ENCODE data around the gene CAD. TPM values are rescaled to one million over a fixed set of nuclear protein-coding genes. Genes with fewer than 3 reads are reported as not detected.

Gene CAD
- total and polyA plus RNA-seq, 4 donors, result 6.3 to 23.2 (median 13.5) TPM

DNA sequence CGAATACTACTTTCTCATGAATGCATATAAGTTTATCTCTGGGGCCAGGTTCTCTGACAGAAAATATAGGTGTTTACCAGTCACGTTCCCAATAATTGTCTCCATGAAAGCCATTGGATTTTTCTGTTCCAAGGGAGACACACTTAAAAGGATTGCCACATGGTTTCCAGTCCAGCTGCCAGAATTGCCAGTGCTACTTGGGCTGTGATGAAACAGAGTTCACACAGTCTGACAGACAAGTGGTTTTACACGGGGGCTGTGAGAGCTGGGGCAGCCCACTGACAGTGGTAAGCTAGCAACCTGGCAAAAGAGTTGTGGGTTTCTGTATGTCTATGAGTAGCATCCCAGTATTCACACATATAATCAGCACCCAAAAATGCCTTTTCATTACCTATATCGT is 33.1 kb upstream of the CAD start:
- Histone ChIP-seq H3K27me3 (ENCODE audit: control insufficient read depth in 4 of 4, insufficient read depth in 4 of 4, low read length in 3 of 4) (no peaks in the 10 kb centered on the region), H3K27ac (ENCODE audit: low read depth in 1 of 2, low read length in 2 of 2) (peak overlapping the region; percentile 81 to 96), H3K9ac (ENCODE audit: low read depth in 1 of 2, low read length in 2 of 2) (no peak overlapping the region), H3K4me3 (ENCODE audit: low read depth in 1 of 3, low read length in 3 of 3) (no peak overlapping the region), H3K36me3 (ENCODE audit: control insufficient read depth in 4 of 4, insufficient read depth in 3 of 4, low read depth in 1 of 4, low read length in 3 of 4) (no peaks in the 10 kb centered on the region), H3K9me3 (ENCODE audit: control insufficient read depth in 4 of 4, low read length in 3 of 4) (no peaks in the 10 kb centered on the region), H3K4me1 (ENCODE audit: control insufficient read depth in 4 of 4, insufficient read depth in 4 of 4, low read length in 3 of 4) (peaks cover 10 to 42% (median 23%) of the 10 kb centered on the region in 4 donors)
- peak; percentile 66 for TF ChIP-seq YY1 (IDR thresholded peaks at IDR 0.05)
- TF ChIP-seq FOXA2 (IDR thresholded peaks at IDR 0.05), result no peak
- TF ChIP-seq SP1 (IDR thresholded peaks at IDR 0.05), result peak; percentile 51
- peak; percentile 72 to 84 for TF ChIP-seq RXRA (IDR thresholded peaks at IDR 0.05)
- TF ChIP-seq, protein P1, sequence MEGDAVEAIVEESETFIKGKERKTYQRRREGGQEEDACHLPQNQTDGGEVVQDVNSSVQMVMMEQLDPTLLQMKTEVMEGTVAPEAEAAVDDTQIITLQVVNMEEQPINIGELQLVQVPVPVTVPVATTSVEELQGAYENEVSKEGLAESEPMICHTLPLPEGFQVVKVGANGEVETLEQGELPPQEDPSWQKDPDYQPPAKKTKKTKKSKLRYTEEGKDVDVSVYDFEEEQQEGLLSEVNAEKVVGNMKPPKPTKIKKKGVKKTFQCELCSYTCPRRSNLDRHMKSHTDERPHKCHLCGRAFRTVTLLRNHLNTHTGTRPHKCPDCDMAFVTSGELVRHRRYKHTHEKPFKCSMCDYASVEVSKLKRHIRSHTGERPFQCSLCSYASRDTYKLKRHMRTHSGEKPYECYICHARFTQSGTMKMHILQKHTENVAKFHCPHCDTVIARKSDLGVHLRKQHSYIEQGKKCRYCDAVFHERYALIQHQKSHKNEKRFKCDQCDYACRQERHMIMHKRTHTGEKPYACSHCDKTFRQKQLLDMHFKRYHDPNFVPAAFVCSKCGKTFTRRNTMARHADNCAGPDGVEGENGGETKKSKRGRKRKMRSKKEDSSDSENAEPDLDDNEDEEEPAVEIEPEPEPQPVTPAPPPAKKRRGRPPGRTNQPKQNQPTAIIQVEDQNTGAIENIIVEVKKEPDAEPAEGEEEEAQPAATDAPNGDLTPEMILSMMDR (IDR thresholded peaks at IDR 0.05; ENCODE audit: low read depth, low read length, missing input control), result no peak
- no peak for TF ChIP-seq GABPA (IDR thresholded peaks at IDR 0.05 in 1 of 2, conservative IDR thresholded peaks at IDR 0.05 in 1 of 2)
- peak in 1 of 2 donors; percentile 33 for TF ChIP-seq EGR1 (IDR thresholded peaks at IDR 0.05; ENCODE audit: low read depth in 2 of 2)
- TF ChIP-seq ATF3 (IDR thresholded peaks at IDR 0.05), result peak; percentile 66
- TF ChIP-seq TAF1 (conservative IDR thresholded peaks at IDR 0.05), result no peak
- TF ChIP-seq HNF4A (conservative IDR thresholded peaks at IDR 0.05), result peak; percentile 59 to 72
- TF ChIP-seq RAD21 (IDR thresholded peaks at IDR 0.05), result no peak
- no peak for TF ChIP-seq REST (IDR thresholded peaks at IDR 0.05)
- TF ChIP-seq HNF4G (IDR thresholded peaks at IDR 0.05), result peak; percentile 18
- TF ChIP-seq ZBTB33 (IDR thresholded peaks at IDR 0.05), result no peak
- TF ChIP-seq FOXA1 (IDR thresholded peaks at IDR 0.05), result no peak
- TF ChIP-seq MAX (IDR thresholded peaks at IDR 0.05), result peak; percentile 59
- peak in 1 of 2 donors; percentile 56 for TF ChIP-seq JUND (IDR thresholded peaks at IDR 0.05)
- TF ChIP-seq NR2F2 (IDR thresholded peaks at IDR 0.05), result no peak
- 53% methylated on average over 4 of the region's 4 CpGs for WGBS
- no peak for DNase-seq (ENCODE audit: low spot score)

Measured in liver (tissue), 9 donors.